GM12878 (cell line): ENCODE measurements around the gene ZNF785. TPM values are rescaled to one million over a fixed set of nuclear protein-coding genes. Genes with fewer than 3 reads are reported as not detected.
"Not testable (repeated sequence)": the region's sequence is repeated elsewhere in the genome, so short reads cannot be mapped to it uniquely, and the experiment has no call there.

Source experiments
- ATAC-seq: fragments of 200-7000 bp; cut with Tn5 transposase; 3 replicates; pipeline ENCODE4 v1.9.1; 2020; ENCODE audit warnings: mild to moderate bottlenecking, moderate library complexity
- BruUV-seq: library from RNA; stranded (reverse); fragments of 400-500 nt; replicated peaks from 2 replicates; lab custom pipeline; 2021; lab: Mats Ljungman, UMichigan
- CTCF ChIA-PET: fragments of 300-600 bp; sonication (Branson Sonifier 250); formaldehyde crosslinking; extraction: SDS; loops from one replicate; lab custom pipeline; 2021; ENCODE audit warnings: inconsistent platforms; lab: Yijun Ruan, JAX
- POLR2A ChIA-PET: fragments of 350-600 bp; formaldehyde crosslinking; extraction: SDS; loops from one replicate; lab custom pipeline; 2021; ENCODE audit warnings: inconsistent platforms; lab: Charles Lee
- RAD21 ChIA-PET: fragments of 300-600 bp; sonication (Branson Sonifier 250); formaldehyde crosslinking; loops from one replicate; lab custom pipeline; 2023; ENCODE audit warnings: antibody characterized with exemption; ENCODE audit not compliant: unreplicated experiment; lab: Charles Lee
- SMC1A ChIA-PET: fragments of 300-600 bp; sonication (Branson Sonifier 250); formaldehyde crosslinking; loops from one replicate; lab custom pipeline; 2023; ENCODE audit not compliant: unreplicated experiment, uncharacterized antibody; lab: Charles Lee
- DNase-seq: peaks from one replicate; pipeline ENCODE4 v3.0.0-alpha.2; 2011; ENCODE audit warnings: low read depth, low spot score
- FAIRE-seq: peaks from 3 replicates; lab custom pipeline; 2011; peaks lifted over from hg19 to GRCh38; lab: Jason Lieb, UNC
- H2AFZ ChIP-seq: 2 replicates; pipeline ENCODE4 v1.6.0; 2011; ENCODE audit warnings: low read depth, low read length, control low read depth; ENCODE audit not compliant: control insufficient read depth
- H3K27ac ChIP-seq: 2 replicates; pipeline ENCODE4 v1.5.1; 2011; ENCODE audit warnings: control low read depth; ENCODE audit not compliant: control insufficient read depth, insufficient read depth
- H3K27me3 ChIP-seq, 2 experiments: replicated peaks in 1 of 2; 2 replicates each; pipeline versions ENCODE4 v1.6.0 to v1.6.1; 2011; ENCODE audit warnings: low read length in 1 of 2; ENCODE audit not compliant: control insufficient read depth in 2 of 2, insufficient read depth in 2 of 2
- H3K36me3 ChIP-seq, 2 experiments: 2 replicates each; pipeline ENCODE4 v1.5.1; 2011; ENCODE audit warnings: low read length in 1 of 2; ENCODE audit not compliant: control insufficient read depth in 2 of 2, insufficient read depth in 2 of 2
- H3K4me1 ChIP-seq: 2 replicates; pipeline ENCODE4 v1.6.1; 2011; ENCODE audit warnings: mild to moderate bottlenecking, low read length, moderate library complexity, mixed read lengths; ENCODE audit not compliant: control insufficient read depth, insufficient read depth
- H3K4me2 ChIP-seq: 2 replicates; pipeline ENCODE4 v1.6.0; 2011; ENCODE audit warnings: control low read depth; ENCODE audit not compliant: control insufficient read depth, insufficient read depth
- H3K4me3 ChIP-seq: fragments of 200-600 bp; sonication (generic); 2 replicates; pipeline ENCODE4 v1.5.1; 2016
- H3K79me2 ChIP-seq: 2 replicates; pipeline ENCODE4 v1.6.0; 2011; ENCODE audit warnings: low read length; ENCODE audit not compliant: control insufficient read depth, insufficient read depth
- H3K9ac ChIP-seq: 2 replicates; pipeline ENCODE4 v1.8.0; 2011; ENCODE audit warnings: low read length, control low read depth, mixed read lengths; ENCODE audit not compliant: control insufficient read depth, insufficient read depth
- H3K9me3 ChIP-seq: replicated peaks from 3 replicates; pipeline ENCODE4 v1.5.1; 2011; ENCODE audit warnings: mild to moderate bottlenecking, low read length; ENCODE audit not compliant: control insufficient read depth, insufficient read depth
- H4K20me1 ChIP-seq: 2 replicates; pipeline ENCODE4 v1.6.0; 2011; ENCODE audit not compliant: control insufficient read depth, insufficient read depth
- ATF2 ChIP-seq: IDR thresholded peaks from 2 replicates; pipeline ENCODE4 v1.6.1; 2012; ENCODE audit warnings: low read length, inconsistent platforms
- ELK1 ChIP-seq: IDR thresholded peaks from 2 replicates; pipeline ENCODE4 v1.6.1; 2012; ENCODE audit warnings: low read depth, low read length, improper control_type of control experiment
- WGBS: methylation state at CpG from one replicate; pipeline ENCODE4 v1.1.6; 2016; ENCODE audit warnings: low lambda C conversion rate; ENCODE audit not compliant: insufficient replicate concordance, insufficient coverage; ENCODE audit errors: missing lambda C conversion rate; 5-methylcytosine and 5-hydroxymethylcytosine counted together
- in situ Hi-C: fragments of 300-500 bp; cut with MboI; formaldehyde crosslinking; loops from 9 replicates; pipeline ENCODE4 v1.14.3; 2018; ENCODE audit warnings: mixed read lengths
- intact Hi-C: fragments of 100-400 bp; cut with micrococcal nuclease; formaldehyde crosslinking; loops from one replicate; pipeline ENCODE4 v1.14.2; 2022; ENCODE audit not compliant: unreplicated experiment
- polyA plus RNA-seq, 11 experiments: library from polyadenylated mRNA; depleted of rRNA in 4 of 11; unstranded in 6 of 11; stranded (reverse) in 5 of 11; fragments of >200 nt; fragmentation: Nextera tagmentation in 4 of 11; fragmentation: Illumina TruSeq in 1 of 11; extraction: Ambion mirVana in 4 of 11; extraction: Trizol in 1 of 11; gene quantifications; 1 replicate in 1 of 11; 2 replicates in 10 of 11; pipeline versions ENCODE4 v1.2.1 to v1.2.3, GENCODE V29; 2011 to 2016; ENCODE audit warnings: inconsistent platforms in 2 of 11, missing spikeins in 2 of 11, low read depth in 1 of 11
- total RNA-seq, 4 experiments: library from RNA; depleted of rRNA in 3 of 4; stranded (reverse); fragments of >200 nt in 3 of 4; fragmentation: Illumina TruSeq in 1 of 4; extraction: Trizol in 1 of 4; gene quantifications; 2 replicates each; pipeline versions ENCODE4 v1.2.1 to v1.2.3, GENCODE V29; 2013 to 2021

Gene ZNF785
- total and polyA plus RNA-seq, 10 of the 15 experiments (the other 5 are each of a cell fraction or from before 2014, with no cell fraction given) = 0.87 to 11.5 (median 7.5) TPM

- no peak for TF ChIP-seq ATF2
- no peak for TF ChIP-seq ELK1
- TF ChIP-seq, all 136 proteins: peak for 2
Measured at GRCh38 chr16:30633526-30633925, 48.0 kb upstream of the ZNF785 start (continued).

- H2AFZ ChIP-seq, BruUV-seq, H3K27me3 ChIP-seq, H3K4me1 ChIP-seq, H3K4me3 ChIP-seq, H4K20me1 ChIP-seq, H3K27ac ChIP-seq, ATAC-seq, H3K9ac ChIP-seq, FAIRE-seq, H3K79me2 ChIP-seq, DNase-seq, H3K9me3 ChIP-seq, intact Hi-C loops, H3K4me2 ChIP-seq, H3K36me3 ChIP-seq: not testable (repeated sequence)
- 95% methylated on average over 7 of the region's 7 CpGs for WGBS
- in situ Hi-C loops = loop anchor here (10.0 kb wide), 1 partner anchor 448 kb away; the partner anchor contains the start of gene CORO1A
- CTCF ChIA-PET = interaction anchor here (0.7 to 7.9 kb wide), 10 partner anchors 10 to 226 kb away, joined by 3 to 57 read pairs (median 4); partner anchors contain the start of genes DCTPP1 and ZNF689
- RAD21 ChIA-PET = interaction anchor here (1.1 to 1.2 kb wide), 2 partner anchors 27 to 489 kb away, joined by 3 to 4 read pairs; no protein-coding TSS in a partner anchor
- SMC1A ChIA-PET = interaction anchor here (1.3 to 1.6 kb wide), 4 partner anchors 11 to 203 kb away, joined by 3 to 5 read pairs (median 4); partner anchors contain the start of genes DCTPP1 and ZNF764
- POLR2A ChIA-PET = interaction anchor here (0.6 to 1.7 kb wide), 4 partner anchors 9 to 449 kb away, joined by 3 to 5 read pairs (median 4); partner anchors contain the start of gene CORO1A
Measured at GRCh38 chr16:30632454-30632853, 47.0 kb upstream of the ZNF785 start.
